Measurements from ENCODE around the gene GDE1.

DNA sequence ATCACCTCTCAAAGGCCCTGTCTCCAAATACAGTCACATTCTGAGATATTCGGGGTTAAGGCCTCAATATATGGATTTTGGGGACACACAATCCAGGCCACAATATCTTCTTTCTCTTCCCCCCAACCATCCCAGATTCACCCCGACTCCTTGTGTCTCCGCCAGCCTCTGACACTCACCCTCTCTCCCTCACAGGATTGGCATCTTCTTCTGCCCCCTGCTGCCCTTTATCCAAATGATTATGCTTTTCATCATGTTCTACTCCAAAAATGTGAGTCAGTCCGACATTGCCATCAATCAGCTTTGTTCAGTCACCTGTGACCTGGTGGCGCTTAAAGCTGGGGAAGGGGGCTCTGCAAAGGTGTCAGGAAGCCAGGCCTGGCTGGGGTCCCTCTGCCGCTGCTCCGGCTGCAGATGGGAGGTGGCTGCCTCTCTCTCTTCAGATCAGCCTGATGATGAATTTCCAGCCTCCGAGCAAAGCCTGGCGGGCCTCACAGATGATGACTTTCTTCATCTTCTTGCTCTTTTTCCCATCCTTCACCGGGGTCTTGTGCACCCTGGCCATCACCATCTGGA lies 35.1 kb downstream of the GDE1 start:
- TF ChIP-seq POLR2A (IDR thresholded peaks at IDR 0.05; ENCODE audit: low read depth, low read length) (no peak), POLR2AphosphoS5 (IDR thresholded peaks at IDR 0.05; ENCODE audit: low read depth, low read length) (no peak), TAF1 (IDR thresholded peaks at IDR 0.05; ENCODE audit: borderline replicate concordance, low read depth, low read length) (no peak)

Measured in GM12892 (cell line).